IPS-15b (cell line): ENCODE results near the gene SPATA13.
"Not testable (repeated sequence)": the region's sequence is repeated elsewhere in the genome, so short reads cannot be mapped to it uniquely, and the experiment has no call there.

Experiments used
- H3K27me3 ChIP-seq: one replicate; pipeline ENCODE4 v1.6.1; 2013; ENCODE audit warnings: low read length; ENCODE audit not compliant: control insufficient read depth, insufficient read depth
- H3K36me3 ChIP-seq: one replicate; pipeline ENCODE4 v1.6.1; 2013; ENCODE audit warnings: low read length; ENCODE audit not compliant: control insufficient read depth, insufficient read depth
- H3K4me1 ChIP-seq: one replicate; pipeline ENCODE4 v1.6.1; 2013; ENCODE audit warnings: mild to moderate bottlenecking, low read length; ENCODE audit not compliant: control insufficient read depth, insufficient read depth
- H3K4me3 ChIP-seq: one replicate; pipeline ENCODE4 v1.5.1; 2013; ENCODE audit warnings: low read depth, low read length
- H3K9ac ChIP-seq: one replicate; pipeline ENCODE4 v1.6.1; 2013; ENCODE audit warnings: low read depth, mild to moderate bottlenecking, low read length
- H3K9me3 ChIP-seq: one replicate; pipeline ENCODE4 v1.6.1; 2013; ENCODE audit warnings: mild to moderate bottlenecking, low read length; ENCODE audit not compliant: control insufficient read depth, insufficient read depth

SPATA13 gene

DNA sequence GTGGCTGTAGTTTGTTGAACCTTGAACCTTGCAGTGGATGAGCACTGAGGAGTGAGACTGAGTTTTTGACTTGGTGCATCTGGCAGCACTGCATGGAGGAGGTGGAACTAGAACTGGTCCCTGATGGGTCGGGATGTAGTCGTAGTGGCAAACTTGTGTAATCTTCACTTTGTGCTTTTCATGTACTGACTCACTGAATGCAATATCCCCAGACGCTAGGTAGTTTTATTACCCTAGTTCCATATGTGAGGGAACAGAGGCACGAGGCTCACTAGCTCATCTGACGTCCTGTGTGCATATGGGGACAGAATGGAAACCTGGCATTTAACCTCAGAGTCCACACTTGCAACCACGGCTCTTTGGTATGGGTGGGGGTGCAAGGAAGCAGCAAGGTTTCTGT, 159.1 kb downstream of the SPATA13 start:
- H3K9me3 ChIP-seq, H3K27me3 ChIP-seq, H3K36me3 ChIP-seq, H3K4me3 ChIP-seq, H3K4me1 ChIP-seq, H3K9ac ChIP-seq: not testable (repeated sequence)

GRCh38 chr13:24321416-24321815, 160.9 kb downstream of the SPATA13 start:
- H3K9me3 ChIP-seq, H3K36me3 ChIP-seq, H3K4me1 ChIP-seq, H3K27me3 ChIP-seq, H3K4me3 ChIP-seq, H3K9ac ChIP-seq: not testable (repeated sequence)

DNA sequence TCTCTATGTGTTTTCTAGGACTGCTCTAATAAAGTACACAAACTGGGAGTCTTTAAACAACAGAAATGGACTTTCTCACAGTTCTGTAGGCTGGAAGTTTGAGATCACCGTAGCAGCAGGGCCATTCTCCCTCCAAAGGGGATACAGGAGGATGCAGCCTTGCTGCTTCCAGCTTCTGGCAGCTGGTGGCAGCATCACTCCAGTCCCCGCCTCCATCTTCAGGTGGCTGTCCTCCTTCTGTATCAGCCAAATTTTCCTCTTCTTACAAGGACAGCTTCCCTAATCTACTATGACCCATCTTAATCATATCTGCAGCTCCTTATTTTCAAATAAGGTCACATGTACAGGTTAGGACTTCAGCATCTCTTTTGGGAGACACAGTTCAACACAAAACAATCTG, 161.9 kb downstream of the SPATA13 start:
- H3K9ac ChIP-seq, H3K4me1 ChIP-seq: not testable (repeated sequence)

GRCh38 chr13:24323036-24323738, 162.7 kb downstream of the SPATA13 start:
- no peaks in the 10 kb centered on the region for H3K9me3 ChIP-seq
- H3K27me3 ChIP-seq = peaks cover 3% of the 10 kb centered on the region
- no peaks in the 10 kb centered on the region for H3K36me3 ChIP-seq
- H3K4me3 ChIP-seq = no peak overlapping the region
- H3K4me1 ChIP-seq = no peaks in the 10 kb centered on the region
- no peak overlapping the region for H3K9ac ChIP-seq

More for the DNA sequence above, 161.9 kb downstream of the SPATA13 start:
- not testable (repeated sequence) for H3K4me3 ChIP-seq, H3K36me3 ChIP-seq, H3K27me3 ChIP-seq, H3K9me3 ChIP-seq

DNA sequence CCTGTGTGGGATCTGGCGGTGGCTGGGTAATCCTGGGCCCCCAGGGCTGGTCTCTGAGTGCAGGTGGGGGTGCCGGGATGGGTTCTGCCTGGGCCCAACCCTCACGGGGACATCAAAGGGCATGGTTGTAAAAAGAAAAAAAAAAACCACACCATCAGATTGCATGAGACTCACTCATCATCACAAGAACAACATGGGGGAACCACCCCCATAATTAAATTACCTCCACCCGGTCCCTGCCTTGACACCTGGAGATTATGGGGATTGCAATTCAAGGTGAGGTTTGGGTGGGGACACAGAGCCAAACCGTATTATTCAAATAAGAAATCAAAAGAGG, 163.2 kb downstream of the SPATA13 start:
- Histone ChIP-seq H3K27me3 (peaks cover 9% of the 10 kb centered on the region), H3K36me3 (no peaks in the 10 kb centered on the region), H3K9ac (no peak overlapping the region)

GRCh38 chr13:24327598-24327997, 167.1 kb downstream of the SPATA13 start:
- H3K4me3 ChIP-seq, H3K9ac ChIP-seq, H3K36me3 ChIP-seq: not testable (repeated sequence)

More for the DNA sequence above, 163.2 kb downstream of the SPATA13 start:
- Histone ChIP-seq H3K4me3 (no peak overlapping the region), H3K4me1 (no peaks in the 10 kb centered on the region), H3K9me3 (no peaks in the 10 kb centered on the region)

GRCh38 chr13:24328145-24328544, 167.6 kb downstream of the SPATA13 start:
- peaks cover 12% of the 10 kb centered on the region for H3K27me3 ChIP-seq
- no peak overlapping the region for H3K9ac ChIP-seq
- H3K36me3 ChIP-seq = no peaks in the 10 kb centered on the region
- H3K9me3 ChIP-seq = no peaks in the 10 kb centered on the region
- no peaks in the 10 kb centered on the region for H3K4me1 ChIP-seq
- H3K4me3 ChIP-seq = peak overlapping the region; percentile 41

More at GRCh38 chr13:24327598-24327997, 167.1 kb downstream of the SPATA13 start:
- peaks cover 12% of the 10 kb centered on the region for H3K27me3 ChIP-seq
- not testable (repeated sequence) for H3K4me1 ChIP-seq, H3K9me3 ChIP-seq

DNA sequence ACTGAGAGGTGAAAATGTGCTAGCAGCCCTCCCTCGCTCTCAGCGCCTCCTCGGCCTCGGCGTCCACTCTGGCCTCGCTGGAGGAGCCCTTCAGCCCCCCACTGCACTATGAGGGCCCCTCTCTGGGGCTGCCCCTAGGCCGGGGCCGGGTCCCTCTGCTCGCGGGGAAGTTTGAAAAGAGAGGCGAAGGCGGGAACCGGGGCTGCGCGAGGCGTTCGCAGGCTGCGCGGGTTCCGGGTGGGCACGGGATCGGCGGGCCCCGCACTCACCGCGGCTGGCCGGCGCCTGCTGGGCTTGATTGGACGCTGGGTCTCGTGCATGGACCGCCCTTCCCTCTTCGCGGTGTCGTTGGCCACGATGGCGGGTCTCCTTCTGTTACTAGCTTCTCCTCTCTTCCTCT, 178.2 kb downstream of the SPATA13 start:
- Histone ChIP-seq H3K36me3 (no peaks in the 10 kb centered on the region), H3K9ac (no peak overlapping the region), H3K4me1 (no peaks in the 10 kb centered on the region), H3K27me3 (no peaks in the 10 kb centered on the region), H3K9me3 (no peaks in the 10 kb centered on the region), H3K4me3 (no peak overlapping the region)

DNA sequence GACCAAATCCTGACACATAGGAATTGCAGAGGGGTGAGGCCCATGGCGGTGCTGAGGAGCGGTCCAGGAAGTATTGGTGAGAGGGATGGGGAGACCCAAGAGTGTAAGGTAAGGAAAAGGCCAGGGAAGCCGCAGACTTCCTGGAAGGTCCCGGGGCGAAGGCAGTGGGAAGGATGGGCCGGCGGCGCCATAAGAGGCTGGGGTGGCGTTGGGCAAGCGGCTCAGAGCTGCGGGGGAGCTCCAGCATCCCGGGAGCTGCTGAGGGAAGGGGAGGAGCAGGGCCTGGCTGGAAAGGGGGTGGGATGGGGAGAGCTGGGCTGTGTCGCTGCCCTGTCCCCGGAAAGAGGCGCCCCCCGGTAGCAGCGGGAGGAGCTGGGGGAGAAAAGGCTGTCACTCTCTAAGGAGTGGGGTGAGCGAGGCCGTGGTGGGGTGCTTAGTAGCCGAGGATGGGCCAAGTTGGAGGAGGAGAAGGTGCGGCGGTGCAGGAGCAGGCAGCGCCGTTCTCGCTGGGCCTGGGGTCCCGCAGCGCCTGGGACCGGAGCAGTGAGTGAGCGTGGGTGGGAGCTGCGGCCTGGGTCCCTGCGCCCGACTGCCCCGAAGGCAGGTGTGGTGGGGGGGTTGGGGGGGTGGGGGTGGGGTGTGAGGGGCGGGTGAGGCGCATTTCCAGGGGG, 179.6 kb downstream of the SPATA13 start:
- no peaks in the 10 kb centered on the region for H3K9me3 ChIP-seq
- no peaks in the 10 kb centered on the region for H3K36me3 ChIP-seq
- no peaks in the 10 kb centered on the region for H3K27me3 ChIP-seq
- H3K9ac ChIP-seq = no peak overlapping the region
- H3K4me1 ChIP-seq = no peaks in the 10 kb centered on the region
- H3K4me3 ChIP-seq = no peak overlapping the region

GRCh38 chr13:24340608-24340955, 180.1 kb downstream of the SPATA13 start:
- H3K9me3 ChIP-seq = no peaks in the 10 kb centered on the region
- no peaks in the 10 kb centered on the region for H3K27me3 ChIP-seq
- H3K4me3 ChIP-seq = no peak overlapping the region
- no peaks in the 10 kb centered on the region for H3K4me1 ChIP-seq
- H3K36me3 ChIP-seq = no peaks in the 10 kb centered on the region
- no peak overlapping the region for H3K9ac ChIP-seq

DNA sequence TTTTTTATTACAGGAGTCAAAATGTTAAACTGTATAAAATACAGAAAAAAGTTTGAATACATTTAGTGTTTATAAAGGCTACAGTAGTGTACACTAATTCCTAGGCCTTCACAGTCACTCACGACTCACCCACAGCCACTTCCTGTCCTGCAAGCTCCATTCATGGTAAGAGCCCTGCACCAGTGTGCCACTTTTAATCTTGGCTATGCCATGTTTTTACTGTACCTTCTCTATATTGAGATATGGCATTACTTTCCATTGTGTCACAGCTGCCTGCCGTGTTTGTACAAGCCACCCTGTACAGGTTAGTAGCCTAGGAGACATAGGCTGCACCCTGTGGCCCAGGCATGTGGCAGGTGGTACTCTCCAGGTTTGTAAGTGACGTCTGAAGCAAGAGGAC, 180.9 kb downstream of the SPATA13 start:
- no peak overlapping the region for H3K9ac ChIP-seq
- no peak overlapping the region for H3K4me3 ChIP-seq
- no peaks in the 10 kb centered on the region for H3K9me3 ChIP-seq
- H3K36me3 ChIP-seq = no peaks in the 10 kb centered on the region
- no peaks in the 10 kb centered on the region for H3K27me3 ChIP-seq
- no peaks in the 10 kb centered on the region for H3K4me1 ChIP-seq

GRCh38 chr13:24348385-24348784, 187.9 kb downstream of the SPATA13 start:
- H3K27me3 ChIP-seq = no peaks in the 10 kb centered on the region
- no peaks in the 10 kb centered on the region for H3K4me1 ChIP-seq
- H3K9me3 ChIP-seq = no peaks in the 10 kb centered on the region
- H3K4me3 ChIP-seq = no peak overlapping the region
- no peaks in the 10 kb centered on the region for H3K36me3 ChIP-seq
- no peak overlapping the region for H3K9ac ChIP-seq
